Left renal pelvis (tissue), 4 donors: ENCODE measurements around the gene DUSP14. TPM values are rescaled to one million over a fixed set of nuclear protein-coding genes. Genes with fewer than 3 reads are reported as not detected.
A peak's percentile ranks its signal among the peaks of the same experiment; 100 is the strongest.
"Not testable (repeated sequence)": the region's sequence is repeated elsewhere in the genome, so short reads cannot be mapped to it uniquely, and the experiment has no call there.

ENCODE experiments used
- DNase-seq, 4 donors: peaks; one replicate each; pipeline ENCODE4 v3.0.0-alpha.2; 2013; ENCODE audit warnings: low read depth in 4 of 4, low spot score in 3 of 4
- polyA plus RNA-seq, 4 donors: library from polyadenylated mRNA; unstranded; fragments of 120-200 nt; gene quantifications; one replicate each; pipeline ENCODE4 v1.2.1, GENCODE V29; 2013; ENCODE audit not compliant: insufficient read length in 4 of 4

DUSP14 gene
- polyA plus RNA-seq, 4 donors = 13.1 to 17.1 (median 13.4) TPM

DNA sequence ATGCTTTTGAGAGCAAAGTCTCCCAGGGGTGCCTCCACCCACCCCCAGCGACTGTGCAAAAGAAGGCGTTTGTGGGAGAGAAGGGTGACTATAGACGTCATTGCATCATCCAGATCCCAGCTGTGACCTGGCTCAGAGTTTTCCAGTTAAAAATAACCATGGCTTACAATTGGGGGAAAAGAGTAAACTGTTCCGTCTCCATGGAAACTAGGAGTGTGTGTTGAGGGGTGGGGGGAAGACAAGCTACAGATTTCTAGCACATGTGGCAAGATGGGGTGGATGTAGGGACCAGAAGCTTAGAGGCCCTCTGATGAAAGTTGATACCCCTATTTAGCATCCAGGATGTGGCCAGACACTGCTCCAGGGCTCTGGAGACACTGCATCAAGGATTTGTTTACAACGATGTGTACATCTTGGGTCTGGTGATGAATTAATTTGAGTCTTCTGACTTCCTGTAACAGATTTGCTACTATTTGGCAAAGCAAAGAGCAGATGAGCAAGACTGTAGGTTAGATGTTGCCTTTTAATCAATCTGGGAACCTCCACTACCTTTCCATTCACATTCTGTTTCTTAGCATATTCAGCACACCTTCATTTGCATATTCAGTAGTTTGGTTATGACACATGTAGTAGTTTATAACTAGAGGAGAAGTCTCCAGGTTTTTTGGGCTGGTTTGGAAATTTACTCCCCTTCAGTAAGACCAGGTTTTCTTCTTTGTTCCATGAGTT, 6.2 kb upstream of the DUSP14 start:
- DNase-seq = no peak

DNA sequence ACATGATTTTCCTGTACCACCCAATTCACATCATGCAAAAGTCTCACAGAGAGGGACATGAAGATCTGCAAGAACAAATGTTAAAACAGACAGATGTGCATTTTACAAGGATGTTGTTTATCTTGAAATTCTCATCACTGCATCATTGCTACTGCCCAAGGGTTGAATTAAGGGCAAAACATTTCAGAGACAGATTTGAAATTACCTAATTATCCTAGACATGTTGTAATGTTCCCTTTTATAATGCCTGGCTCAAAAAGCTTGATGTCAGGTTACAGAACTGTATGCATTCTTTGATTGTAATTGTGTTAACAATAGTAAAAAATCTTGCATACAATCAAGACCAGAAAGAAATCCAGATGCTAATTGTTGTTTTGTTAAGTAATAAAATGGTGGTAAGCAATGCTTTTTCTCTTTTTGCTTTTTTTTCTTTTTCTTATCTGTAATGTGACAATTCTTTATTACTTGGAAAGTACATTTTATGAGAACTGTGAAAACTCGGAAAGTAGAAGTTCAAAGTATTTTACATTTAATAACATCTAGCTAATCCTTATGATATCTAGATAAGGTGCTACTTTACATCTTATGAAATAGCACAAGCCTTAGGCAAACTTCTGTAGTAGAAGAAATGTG, 3.6 kb upstream of the DUSP14 start:
- no peak for DNase-seq

DNA sequence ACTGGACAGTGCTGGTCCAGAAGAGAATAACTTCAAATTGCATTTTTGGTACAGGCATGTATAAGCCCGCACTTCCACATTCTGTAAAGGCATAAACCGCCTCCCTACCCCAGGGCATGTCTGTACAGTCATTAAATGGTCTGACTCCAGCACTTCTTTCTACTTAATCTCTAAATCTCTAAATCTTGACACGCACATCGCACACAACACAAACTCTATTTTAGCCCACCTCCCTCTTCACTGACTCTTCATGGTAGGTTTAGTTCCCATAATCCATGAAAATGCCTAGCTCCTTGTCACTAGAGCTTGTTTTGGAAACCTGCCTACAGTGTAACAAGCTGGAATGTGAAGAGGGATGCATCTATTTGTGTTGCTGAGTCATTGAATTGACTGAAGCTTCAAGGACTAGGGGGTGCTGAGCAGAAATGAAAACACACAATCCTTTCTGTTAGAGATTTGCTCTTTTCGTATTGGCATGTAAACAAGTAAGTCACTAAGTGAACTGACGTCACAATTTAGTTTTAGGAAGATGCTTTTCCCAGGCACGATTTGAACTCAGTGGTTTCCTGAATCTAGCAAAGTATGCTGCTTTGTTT, 1.6 kb upstream of the DUSP14 start:
- DNase-seq = no peak

DNA sequence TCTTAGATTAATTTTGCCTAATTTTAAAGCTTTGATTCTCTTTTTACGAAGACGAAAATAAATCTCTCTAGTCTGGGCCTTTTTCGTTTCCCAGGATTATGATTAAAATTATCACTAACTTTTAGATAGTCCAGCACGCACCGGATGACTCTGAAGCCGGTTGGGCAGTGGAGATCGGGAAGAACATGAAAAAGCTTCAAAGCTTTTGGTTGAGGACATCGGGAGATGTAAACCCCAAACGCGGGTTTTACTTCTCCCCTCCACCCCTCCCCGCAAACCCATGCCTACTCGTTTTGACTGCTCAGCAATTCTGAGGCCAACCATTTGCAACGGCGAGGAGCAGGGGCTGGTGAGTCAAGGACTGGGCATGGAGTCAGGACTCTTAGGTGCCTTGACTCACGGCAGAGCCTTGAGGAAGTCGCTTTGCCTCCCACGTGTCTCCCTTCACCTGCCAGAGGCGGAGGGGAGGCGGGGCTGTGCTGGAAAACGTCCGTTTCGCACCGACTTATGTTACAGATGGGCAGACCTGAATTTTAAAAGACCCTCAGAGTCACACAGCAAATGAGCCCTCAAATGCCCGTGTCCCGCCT, 989 bp upstream of the DUSP14 start:
- DNase-seq = no peak

DNA sequence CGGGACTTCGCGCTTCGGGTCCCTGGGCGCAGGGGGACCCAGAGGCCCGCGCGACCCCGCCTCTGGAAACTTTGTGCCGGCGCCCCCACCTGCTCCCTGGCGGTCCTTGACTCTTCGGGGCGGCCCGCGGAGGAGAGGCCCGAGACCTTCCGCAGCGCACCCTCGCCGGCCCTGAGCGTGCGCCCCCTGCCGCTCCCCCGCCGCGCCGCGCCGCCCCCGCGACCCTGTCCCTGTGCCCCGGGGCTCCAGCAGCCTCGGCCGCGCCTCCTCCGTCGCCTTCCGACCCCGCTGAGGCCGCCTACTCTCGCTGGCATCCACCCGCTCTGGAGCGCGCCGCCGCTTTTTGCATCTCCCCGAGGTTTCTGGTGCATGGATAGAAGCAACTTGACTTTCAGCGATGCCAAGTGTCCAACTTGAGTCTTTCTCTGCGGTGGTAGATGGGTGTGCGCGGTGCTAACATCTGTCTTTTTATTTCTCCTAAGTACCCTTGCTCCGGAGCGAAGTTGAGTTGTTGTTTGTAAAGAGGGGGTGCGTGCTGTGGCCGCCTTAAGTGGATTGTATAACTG, 414 bp downstream of the DUSP14 start:
- peak in 1 of 4 donors; percentile 42 for DNase-seq

DNA sequence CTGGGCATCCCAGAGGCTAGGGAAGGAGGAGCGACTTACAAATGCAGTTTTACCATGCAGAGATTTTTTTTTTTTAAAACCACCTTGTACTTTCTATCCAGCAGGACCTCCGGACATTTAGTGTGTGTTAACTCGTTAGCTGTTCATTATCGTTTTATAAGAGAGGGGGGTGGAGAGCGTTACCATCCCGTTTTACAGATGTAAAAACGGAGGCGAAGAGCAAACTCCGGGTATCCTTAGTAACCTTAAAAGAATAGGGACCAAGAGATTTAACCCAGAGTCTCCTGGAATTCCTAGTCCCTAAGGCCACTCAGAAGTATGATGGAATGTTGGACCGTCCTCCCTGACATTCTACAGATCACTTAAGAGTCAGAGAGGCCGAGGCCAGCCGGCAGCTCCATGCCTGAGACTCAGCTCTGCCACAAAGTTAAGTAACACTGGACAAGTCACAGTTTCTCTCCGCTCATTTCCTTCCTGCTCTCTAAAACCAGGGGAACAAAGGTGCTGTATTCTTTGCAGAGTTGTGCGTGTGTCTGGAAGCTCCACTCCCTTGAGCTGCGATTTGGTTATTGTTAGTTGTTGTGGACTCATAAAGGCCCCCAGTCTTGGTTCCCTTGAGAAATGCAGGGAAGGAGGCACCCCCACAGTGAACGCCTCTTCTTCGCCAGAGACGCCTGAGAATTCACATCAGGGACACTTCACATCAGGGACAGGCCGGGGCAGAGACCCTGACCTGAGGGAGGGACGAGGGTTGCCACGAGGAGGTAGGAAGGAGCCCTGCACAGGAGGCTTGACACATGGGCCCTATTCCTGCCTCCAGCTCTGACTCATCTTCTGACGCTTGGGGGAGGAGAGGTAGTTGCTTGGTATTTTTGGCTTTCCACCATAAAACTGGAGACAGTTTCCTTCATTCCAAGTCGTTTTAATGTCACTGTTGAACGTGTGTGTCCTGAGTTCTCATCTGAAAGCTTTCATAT, 1.2 kb downstream of the DUSP14 start:
- no peak for DNase-seq

DNA sequence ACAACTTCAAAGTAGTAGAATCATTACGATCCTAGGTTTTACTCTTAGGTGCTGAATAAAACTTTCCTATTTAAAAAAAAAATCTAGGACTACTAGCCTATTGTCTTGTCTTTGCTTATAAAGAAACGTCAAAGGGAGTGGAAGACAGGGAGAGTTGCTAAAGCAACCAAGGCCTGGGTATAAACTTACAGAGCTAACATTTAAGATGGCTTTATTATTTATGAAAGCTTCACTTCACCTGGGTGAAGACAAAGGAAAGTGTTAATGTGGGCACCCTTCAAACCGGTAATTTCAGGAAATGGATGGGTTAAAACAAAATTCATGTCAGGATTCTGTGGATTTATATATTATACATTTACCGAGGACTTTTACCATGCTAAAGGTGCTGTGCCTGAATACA, 2.5 kb downstream of the DUSP14 start:
- no peak for DNase-seq

DNA sequence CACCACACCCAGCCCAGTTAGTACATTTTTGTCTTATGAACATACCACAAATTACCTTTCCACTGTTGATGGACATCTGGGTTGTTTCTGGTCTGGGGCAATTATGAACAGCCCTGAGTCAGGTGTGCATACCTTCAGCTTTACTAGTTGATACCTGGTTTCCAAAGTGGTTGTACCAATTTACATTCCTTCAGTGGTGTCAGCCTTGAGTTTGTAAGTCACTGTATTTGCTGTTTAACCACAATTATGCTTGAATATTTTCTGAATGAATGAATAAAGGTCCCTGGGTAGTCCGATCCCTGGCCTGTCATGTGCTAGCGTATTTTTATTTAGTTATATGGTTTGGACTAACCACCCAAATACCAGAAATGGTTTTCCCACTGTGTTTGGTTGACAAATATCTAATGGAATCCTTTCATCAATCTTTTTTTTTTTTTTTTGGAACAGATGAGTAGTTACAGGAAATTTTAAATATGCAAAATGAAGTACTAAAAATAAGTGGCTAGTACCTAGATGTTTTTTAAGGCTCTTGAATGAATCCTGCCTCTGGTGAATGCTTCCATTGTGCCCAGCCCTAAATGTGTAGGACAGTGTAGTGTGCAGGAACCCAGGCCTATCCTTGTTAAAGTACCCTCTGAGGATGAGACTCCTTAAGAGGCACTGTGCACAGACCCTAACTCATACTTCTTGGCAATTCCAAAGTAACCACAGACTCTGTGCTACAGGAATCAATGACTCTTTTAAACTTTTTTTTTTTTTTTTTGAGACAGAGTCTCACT, 3.7 kb downstream of the DUSP14 start:
- DNase-seq = no peak

DNA sequence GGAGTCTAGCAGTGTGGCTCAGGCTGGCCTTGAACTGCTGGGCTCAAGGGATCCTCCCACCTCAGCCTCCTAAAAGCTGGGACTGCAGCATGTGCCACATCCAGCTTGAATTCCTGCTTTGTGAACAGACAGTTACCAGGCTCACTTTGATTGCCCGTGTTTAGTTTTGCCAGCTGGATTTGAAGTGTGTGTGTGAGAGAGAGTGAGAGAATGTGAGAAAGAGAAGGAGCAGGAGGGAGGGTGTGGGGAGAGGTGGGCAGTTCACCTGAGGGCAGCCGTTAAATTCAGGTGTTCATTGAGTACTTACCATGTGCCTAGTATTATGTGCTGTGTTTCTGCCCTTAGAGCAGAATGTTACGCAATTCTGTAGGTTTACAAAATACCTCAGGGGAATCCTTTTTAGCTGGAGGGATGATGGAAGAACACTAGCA, 4.7 kb downstream of the DUSP14 start:
- DNase-seq = no peak

DNA sequence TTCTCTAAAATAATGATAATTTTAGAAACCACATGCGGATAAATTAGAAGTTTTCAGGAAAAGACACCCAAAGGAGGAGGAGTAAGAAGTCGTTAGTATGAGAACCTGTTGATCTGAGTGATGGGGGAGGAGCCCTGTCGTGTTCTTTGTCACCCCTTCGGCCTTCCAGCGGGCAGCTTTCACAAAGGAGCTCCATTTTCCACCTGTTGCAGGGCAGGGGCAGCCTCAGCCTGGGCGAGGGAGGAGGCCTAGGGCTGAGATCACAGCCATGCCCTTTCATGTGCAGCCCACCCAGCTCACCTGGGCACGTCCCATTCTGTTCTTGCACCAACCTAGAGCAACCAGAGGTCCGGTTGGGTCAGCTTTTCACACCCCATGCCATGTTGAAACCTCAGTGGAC, 5.3 kb downstream of the DUSP14 start:
- DNase-seq = no peak

DNA sequence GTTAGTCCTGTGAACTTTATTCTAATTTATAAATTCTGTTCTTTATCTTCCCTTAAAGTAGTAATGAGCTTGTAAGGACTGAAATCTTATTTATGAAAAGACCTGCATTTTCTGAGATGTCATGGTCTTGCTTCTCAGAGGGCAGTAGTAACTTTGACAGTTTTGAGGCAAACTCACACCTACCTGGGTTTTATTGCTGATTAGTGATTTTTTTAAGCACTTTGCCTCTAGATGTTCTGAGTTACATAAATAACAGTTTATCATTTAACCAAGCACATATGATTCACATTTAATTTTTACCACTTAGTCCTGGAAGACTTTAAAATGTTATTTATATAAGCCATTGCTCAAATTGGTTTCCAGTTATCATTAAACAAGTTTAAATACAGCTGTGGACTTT, 10.7 kb downstream of the DUSP14 start:
- no peak for DNase-seq

DNA sequence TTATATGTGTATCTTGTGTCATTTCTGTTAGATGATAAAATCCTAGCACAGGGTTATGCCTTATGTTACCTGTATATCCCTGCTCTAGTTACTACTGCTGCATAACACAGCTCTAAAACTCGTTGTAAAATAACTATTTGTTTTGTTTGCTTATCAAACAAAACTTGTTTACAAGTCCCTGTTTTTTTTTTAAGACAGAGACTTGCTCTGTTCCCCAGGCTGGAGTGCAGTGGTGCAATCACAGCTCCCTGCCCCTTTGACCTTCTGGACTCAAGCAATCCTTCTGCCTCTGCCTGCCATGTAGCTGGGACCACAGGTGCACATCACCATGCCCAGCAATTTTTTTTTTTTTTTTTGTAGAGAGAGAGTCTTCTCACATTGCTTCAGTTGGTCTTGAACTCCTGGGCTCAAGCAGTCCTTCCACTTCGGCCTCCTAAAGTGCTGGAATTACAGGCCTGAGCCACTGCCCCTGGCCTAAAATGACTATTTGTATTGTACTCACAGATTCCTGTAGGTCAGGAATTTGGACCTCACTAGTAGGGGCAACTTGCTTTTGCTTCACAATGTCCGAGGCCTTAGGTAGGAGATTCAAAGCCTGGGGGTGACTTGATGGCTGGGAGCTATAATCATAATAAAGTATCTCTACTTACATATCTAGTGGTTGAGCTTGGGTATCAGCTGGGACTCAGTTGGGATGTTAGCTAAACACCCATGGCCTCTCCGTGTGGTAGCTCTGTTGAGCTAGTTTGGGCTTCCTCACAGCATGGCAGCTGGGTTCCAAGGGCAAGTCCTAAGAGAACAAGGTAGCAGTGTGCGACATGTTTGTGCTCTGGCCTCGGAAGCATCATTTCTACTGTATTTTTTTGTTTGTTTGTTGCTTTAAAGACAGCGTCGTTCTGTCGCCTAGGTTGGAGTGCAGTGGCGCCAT, 12.6 kb downstream of the DUSP14 start:
- no peak for DNase-seq

DNA sequence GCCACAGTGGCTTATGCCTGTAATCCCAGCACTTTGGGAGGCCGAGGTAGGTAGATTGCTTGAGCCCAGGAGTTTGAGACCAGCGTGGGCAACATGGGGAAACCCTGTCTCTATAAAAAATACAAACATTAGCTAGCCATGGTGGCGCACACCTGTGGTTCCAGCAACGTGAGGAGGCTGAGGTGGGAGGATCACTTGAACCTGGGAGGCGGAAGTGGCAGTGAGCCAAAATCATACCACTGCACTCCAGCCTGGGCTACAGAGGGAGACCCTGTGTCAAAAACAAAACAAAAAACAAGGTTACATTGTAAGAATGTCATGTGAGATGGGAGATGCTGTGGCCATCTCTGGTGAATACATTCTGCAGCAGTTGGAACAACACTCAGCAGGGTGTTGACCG, 13.5 kb downstream of the DUSP14 start:
- no peak for DNase-seq

DNA sequence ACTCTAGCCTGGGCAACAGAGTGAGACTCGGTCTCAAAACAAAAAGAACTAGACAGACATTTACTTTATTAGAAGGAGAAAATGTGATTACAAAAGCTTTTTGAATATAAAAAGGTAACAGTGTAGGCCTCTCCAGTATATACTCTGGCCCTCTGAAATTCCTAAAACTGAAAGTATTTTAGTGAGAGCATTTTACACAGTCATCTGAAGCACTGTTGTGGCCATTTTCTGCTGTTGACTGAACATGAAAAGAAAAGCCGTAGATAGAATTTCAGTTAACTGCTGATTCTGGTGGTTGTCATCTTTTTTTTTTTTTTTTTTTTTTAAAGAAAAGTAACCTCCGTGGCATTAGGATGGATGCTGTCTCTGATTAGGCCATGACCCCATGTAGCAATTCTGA, 15.6 kb downstream of the DUSP14 start:
- DNase-seq = no peak

DNA sequence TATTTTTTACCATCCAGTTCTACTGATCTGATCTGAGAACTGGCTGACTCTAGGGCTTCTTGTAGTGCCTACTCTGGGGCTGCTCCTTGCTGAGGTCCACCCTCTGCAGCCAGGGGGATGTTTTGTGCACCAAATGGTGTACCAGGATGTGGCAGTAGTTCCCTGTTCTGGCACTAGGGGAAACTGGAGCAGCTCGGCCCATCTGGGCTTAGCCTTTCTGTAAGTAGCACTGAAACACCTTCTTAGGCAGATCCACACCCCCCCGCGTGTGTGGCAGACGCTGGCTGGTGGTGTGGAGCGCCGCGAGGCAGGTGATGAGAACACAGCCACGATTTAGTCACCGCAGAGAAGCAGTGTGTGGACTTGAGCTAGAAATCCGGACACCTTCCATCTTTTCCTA, 17.0 kb downstream of the DUSP14 start:
- no peak for DNase-seq

DNA sequence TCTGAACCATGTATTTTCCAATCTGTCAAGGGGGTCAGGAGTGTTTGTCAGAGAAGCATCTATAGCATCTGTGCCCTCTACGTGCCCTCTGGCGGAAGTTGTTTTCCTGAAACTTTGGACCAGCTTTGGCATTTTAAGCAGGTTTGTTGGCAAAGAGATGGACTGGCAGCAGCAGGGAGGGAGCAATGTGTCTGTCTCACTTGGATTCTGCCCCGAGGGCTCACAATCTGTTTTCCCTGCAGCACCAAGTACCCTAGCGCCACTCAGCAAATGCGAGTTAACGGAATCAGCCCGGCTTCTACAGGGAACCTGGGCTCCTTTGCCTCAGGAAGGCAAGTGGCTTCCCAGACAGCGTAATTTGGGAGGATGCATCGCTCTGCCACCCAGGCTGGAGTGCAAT, 17.4 kb downstream of the DUSP14 start:
- no peak for DNase-seq

DNA sequence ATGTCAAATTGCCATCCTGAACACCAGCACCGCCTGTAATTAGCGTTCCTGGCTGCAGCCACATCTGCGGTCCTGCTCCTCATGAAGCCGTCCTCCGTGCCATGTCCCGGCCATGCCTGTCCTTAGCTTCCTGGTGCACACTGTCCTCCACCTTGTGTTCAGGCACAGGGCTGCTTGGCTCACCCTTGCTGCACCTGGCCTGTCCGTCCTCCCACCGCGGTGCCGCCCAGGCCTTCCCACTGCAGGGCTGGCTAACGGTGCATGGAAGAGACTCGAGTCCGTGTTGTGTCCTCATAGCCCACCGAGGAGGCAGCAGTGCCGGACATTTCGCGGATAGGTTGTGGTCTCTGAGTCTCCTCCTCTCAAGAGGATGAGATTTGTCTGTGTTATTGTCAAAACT, 20.4 kb downstream of the DUSP14 start:
- no peak for DNase-seq

DNA sequence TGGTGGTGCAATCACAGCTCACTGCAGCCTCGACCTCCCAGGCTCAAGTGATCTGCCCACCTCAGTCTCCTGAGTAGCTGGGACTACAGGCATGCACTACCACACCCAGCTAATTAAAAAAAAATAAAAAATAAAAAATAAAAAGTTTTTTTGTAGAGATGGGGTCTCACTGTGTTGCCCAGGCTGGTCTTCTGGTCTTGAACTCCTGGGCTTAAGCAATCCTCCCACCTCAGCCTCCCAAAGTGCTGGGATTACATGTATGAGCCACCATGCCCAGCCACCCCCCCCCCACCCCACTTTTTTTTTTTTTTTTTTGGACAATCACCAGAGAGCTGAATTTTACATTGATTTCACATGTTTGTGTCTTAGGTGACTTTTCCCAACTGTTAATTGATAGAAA, 22.0 kb downstream of the DUSP14 start:
- not testable (repeated sequence) for DNase-seq
